ENCODE data around the gene ARCN1.
"Not testable (repeated sequence)": the region's sequence is repeated elsewhere in the genome, so short reads cannot be mapped to it uniquely, and the experiment has no call there.

The ARCN1 gene

GRCh38 chr11:118602331-118602730, 30.1 kb downstream of the ARCN1 start:
- TF ChIP-seq CTCF (IDR thresholded peaks at IDR 0.05; ENCODE audit: extremely low read depth, insufficient read depth, missing control alignments), result no peak
- in situ Hi-C loops (cut with MboI; ENCODE audit: low pct_unique_long_range_greater_than_20kb, low sequenced_read_pairs, unreplicated experiment), result no loop called here
- DNase-seq (ENCODE audit: low spot score), result no peak

GRCh38 chr11:118603709-118604108, 31.5 kb downstream of the ARCN1 start:
- DNase-seq (ENCODE audit: low spot score); in situ Hi-C loops (cut with MboI; ENCODE audit: low pct_unique_long_range_greater_than_20kb, low sequenced_read_pairs, unreplicated experiment): not testable (repeated sequence)

GRCh38 chr11:118604566-118604965, 32.4 kb downstream of the ARCN1 start:
- TF ChIP-seq CTCF (IDR thresholded peaks at IDR 0.05; ENCODE audit: extremely low read depth, insufficient read depth, missing control alignments), result no peak
- in situ Hi-C loops (cut with MboI; ENCODE audit: low pct_unique_long_range_greater_than_20kb, low sequenced_read_pairs, unreplicated experiment), result no loop called here
- DNase-seq (ENCODE audit: low spot score), result no peak

GRCh38 chr11:118605116-118605867, 33.1 kb downstream of the ARCN1 start:
- no peak for TF ChIP-seq CTCF (IDR thresholded peaks at IDR 0.05; ENCODE audit: extremely low read depth, insufficient read depth, missing control alignments)
- DNase-seq (ENCODE audit: low spot score), result no peak
- in situ Hi-C loops (cut with MboI; ENCODE audit: low pct_unique_long_range_greater_than_20kb, low sequenced_read_pairs, unreplicated experiment), result no loop called here

- no peak for DNase-seq (ENCODE audit: low spot score)
- in situ Hi-C loops (cut with MboI; ENCODE audit: low pct_unique_long_range_greater_than_20kb, low sequenced_read_pairs, unreplicated experiment), result no loop called here
These were observed 34.1 kb downstream of the ARCN1 start for GRCh38 chr11:118606157-118606843.

GRCh38 chr11:118606844-118607228, 34.6 kb downstream of the ARCN1 start:
- in situ Hi-C loops (cut with MboI; ENCODE audit: low pct_unique_long_range_greater_than_20kb, low sequenced_read_pairs, unreplicated experiment), result no loop called here

More at GRCh38 chr11:118606157-118606843, 34.1 kb downstream of the ARCN1 start:
- no peak for TF ChIP-seq CTCF (IDR thresholded peaks at IDR 0.05; ENCODE audit: extremely low read depth, insufficient read depth, missing control alignments)

More at GRCh38 chr11:118606844-118607228, 34.6 kb downstream of the ARCN1 start:
- TF ChIP-seq CTCF (IDR thresholded peaks at IDR 0.05; ENCODE audit: extremely low read depth, insufficient read depth, missing control alignments), result no peak
- DNase-seq (ENCODE audit: low spot score), result no peak

Measured in GM13977 (cell line).